Esophagus squamous epithelium (tissue), 5 donors: ENCODE results near the gene ARTN. TPM values are rescaled to one million over a fixed set of nuclear protein-coding genes. Genes with fewer than 3 reads are reported as not detected.

ENCODE experiments used
- DNase-seq: peaks from one replicate; lab custom pipeline; 2025; lab: John Stamatoyannopoulos, UW
- H3K27ac ChIP-seq, 4 donors: fragments of 200-600 bp; sonication (generic); one replicate each; pipeline ENCODE4 v1.5.1; 2016 to 2019; ENCODE audit warnings: mild to moderate bottlenecking in 1 of 4
- H3K27me3 ChIP-seq, 4 donors: fragments of 200-600 bp; sonication (generic); 1 replicate in 3 of 4; 2 replicates in 1 of 4; pipeline versions ENCODE4 v1.5.1 to v1.6.0; 2017 to 2021; ENCODE audit warnings: antibody characterized with exemption in 1 of 4
- H3K36me3 ChIP-seq, 3 donors: fragments of 200-600 bp; sonication (generic); one replicate each; pipeline ENCODE4 v1.5.1; 2016 to 2019
- H3K4me1 ChIP-seq, 3 donors: fragments of 200-600 bp; sonication (generic); one replicate each; pipeline ENCODE4 v1.5.1; 2017 to 2019
- H3K4me3 ChIP-seq, 4 donors: fragments of 200-600 bp; sonication (generic); 1 replicate in 3 of 4; 2 replicates in 1 of 4; pipeline ENCODE4 v1.5.1; 2016 to 2019; ENCODE audit warnings: mild to moderate bottlenecking in 2 of 4, moderate library complexity in 1 of 4
- H3K9me3 ChIP-seq, 3 donors: fragments of 200-600 bp; sonication (generic); one replicate each; pipeline ENCODE4 v1.5.1; 2016 to 2019
- CTCF ChIP-seq, 6 experiments: fragments of 450-650 bp in 4 of 6; fragments of 200-600 bp in 2 of 6; sonication (generic) in 2 of 6; IDR thresholded peaks; one replicate each; pipeline ENCODE4 v1.5.1; 2016 to 2019; ENCODE audit warnings: antibody characterized with exemption in 6 of 6, mild to moderate bottlenecking in 4 of 6, moderate library complexity in 4 of 6
- POLR2A ChIP-seq, 4 donors: fragments of 450-650 bp; IDR thresholded peaks; one replicate each; pipeline ENCODE4 v1.6.1; 2017; ENCODE audit warnings: antibody characterized with exemption in 4 of 4, mild to moderate bottlenecking in 4 of 4, moderate library complexity in 3 of 4
- WGBS, 2 donors: methylation state at CpG; one replicate each; pipeline ENCODE4 v1.1.5; 2018; 5-methylcytosine and 5-hydroxymethylcytosine counted together
- intact Hi-C: fragments of 100-400 bp; cut with DNase I; formaldehyde crosslinking; loops from one replicate; pipeline ENCODE4 v1.15.0; 2022
- total RNA-seq, 4 donors: library from RNA; depleted of rRNA; stranded (reverse); fragments of >200 nt; gene quantifications; one replicate each; pipeline ENCODE4 v1.1.0, GENCODE V29; 2016
- donor health status: DM: yes; HTN: yes; CAD: no.

The ARTN gene
- total RNA-seq, 4 donors from 2014 or later, result 0.68 to 12.9 (median 4.0) TPM

GRCh38 chr1:43970502-43970901 is 36.9 kb downstream of the ARTN start:
- no peak for DNase-seq
- TF ChIP-seq CTCF (IDR thresholded peaks at IDR 0.05) (no peak), POLR2A (IDR thresholded peaks at IDR 0.05) (no peak)
- 35 to 70% methylated on average over 3 to 5 of the region's 5 CpGs for WGBS, 2 donors
- H3K27me3 ChIP-seq, result no peaks in the 10 kb centered on the region
- peaks cover 17 to 39% (median 20%) of the 10 kb centered on the region in 3 donors for H3K4me1 ChIP-seq
- H3K36me3 ChIP-seq, result peaks cover 5 to 46% (median 8%) of the 10 kb centered on the region in 3 donors
- intact Hi-C loops, result no loop called here
- peak overlapping the region; percentile 66 to 84 (median 78) for H3K4me3 ChIP-seq
- peak overlapping the region; percentile 14 to 63 (median 45) for H3K27ac ChIP-seq
- no peaks in the 10 kb centered on the region for H3K9me3 ChIP-seq

GRCh38 chr1:43970911-43971310 is 37.3 kb downstream of the ARTN start:
- Histone ChIP-seq H3K4me1 (peaks cover 21 to 43% (median 24%) of the 10 kb centered on the region in 3 donors), H3K9me3 (no peaks in the 10 kb centered on the region), H3K36me3 (peaks cover 4 to 43% (median 5%) of the 10 kb centered on the region in 3 donors), H3K27me3 (no peaks in the 10 kb centered on the region), H3K27ac (no peak overlapping the region), H3K4me3 (peak overlapping the region in 2 of 4 donors; percentile 66 to 83)
- intact Hi-C loops, result no loop called here
- TF ChIP-seq CTCF (IDR thresholded peaks at IDR 0.05), result no peak
- TF ChIP-seq POLR2A (IDR thresholded peaks at IDR 0.05), result no peak
- DNase-seq, result no peak
- WGBS, 2 donors, result 80 to 93% methylated on average over 8 to 9 of the region's 9 CpGs

- Histone ChIP-seq H3K27ac (no peak overlapping the region), H3K4me3 (no peak overlapping the region), H3K36me3 (peaks cover 1 to 43% (median 7%) of the 10 kb centered on the region in 3 donors), H3K27me3 (no peaks in the 10 kb centered on the region), H3K9me3 (no peaks in the 10 kb centered on the region), H3K4me1 (peaks cover 26 to 48% (median 30%) of the 10 kb centered on the region in 3 donors)
- 85 to 100% methylated on average over 3 to 11 of the region's 17 CpGs for WGBS, 2 donors
- no peak for DNase-seq
- no peak for TF ChIP-seq CTCF (IDR thresholded peaks at IDR 0.05)
- no peak for TF ChIP-seq POLR2A (IDR thresholded peaks at IDR 0.05)
- intact Hi-C loops, result no loop called here
Observed at GRCh38 chr1:43971336-43971980, 37.9 kb downstream of the ARTN start.

GRCh38 chr1:43973981-43974442 is 40.4 kb downstream of the ARTN start:
- H3K27ac ChIP-seq, result peak overlapping the region; percentile 89 to 98 (median 96)
- H3K4me1 ChIP-seq, result peaks cover 40 to 72% (median 47%) of the 10 kb centered on the region in 3 donors
- H3K36me3 ChIP-seq, result peaks cover 12 to 48% (median 20%) of the 10 kb centered on the region in 3 donors
- 29 to 31% methylated on average over 9 of the region's 9 CpGs for WGBS, 2 donors
- H3K27me3 ChIP-seq, result no peaks in the 10 kb centered on the region
- intact Hi-C loops, result no loop called here
- peak overlapping the region; percentile 62 to 99 (median 86) for H3K4me3 ChIP-seq
- TF ChIP-seq CTCF (IDR thresholded peaks at IDR 0.05) (no peak), POLR2A (IDR thresholded peaks at IDR 0.05) (no peak)
- no peaks in the 10 kb centered on the region for H3K9me3 ChIP-seq
- DNase-seq, result no peak
